Measurements from ENCODE around the gene SHH. TPM values are rescaled to one million over a fixed set of nuclear protein-coding genes. Genes with fewer than 3 reads are reported as not detected.
"Not testable (repeated sequence)": the region's sequence is repeated elsewhere in the genome, so short reads cannot be mapped to it uniquely, and the experiment has no call there.

Gene SHH
- total RNA-seq, 4 donors from 2014 or later: not detected

- DNase-seq: no peak
- no peaks in the 10 kb centered on the region for H3K4me1 ChIP-seq
- peaks cover 0 to 67% (median 0%) of the 10 kb centered on the region in 4 donors for H3K27me3 ChIP-seq
- 73 to 78% methylated on average over 7 to 8 of the region's 8 CpGs for WGBS, 2 donors
- TF ChIP-seq POLR2A (IDR thresholded peaks at IDR 0.05): no peak
- no peak for TF ChIP-seq CTCF (IDR thresholded peaks at IDR 0.05)
- H3K36me3 ChIP-seq: no peaks in the 10 kb centered on the region
- H3K27ac ChIP-seq: no peak overlapping the region
- no peak overlapping the region for H3K4me3 ChIP-seq
- no peaks in the 10 kb centered on the region for H3K9me3 ChIP-seq
- intact Hi-C loops (cut with DNase I): no loop called here
Measured at GRCh38 chr7:155840909-155841308, 28.6 kb upstream of the SHH start.

GRCh38 chr7:155840262-155840885 lies 28.1 kb upstream of the SHH start:
- Histone ChIP-seq H3K4me3 (no peak overlapping the region), H3K27ac (no peak overlapping the region), H3K9me3 (no peaks in the 10 kb centered on the region), H3K4me1 (no peaks in the 10 kb centered on the region), H3K36me3 (no peaks in the 10 kb centered on the region), H3K27me3 (peaks cover 0 to 67% (median 0%) of the 10 kb centered on the region in 4 donors)
- WGBS, 2 donors: 74 to 77% methylated on average over 14 to 19 of the region's 21 CpGs
- TF ChIP-seq POLR2A (IDR thresholded peaks at IDR 0.05) (no peak), CTCF (IDR thresholded peaks at IDR 0.05) (no peak)
- DNase-seq: no peak
- intact Hi-C loops (cut with DNase I): no loop called here

DNA sequence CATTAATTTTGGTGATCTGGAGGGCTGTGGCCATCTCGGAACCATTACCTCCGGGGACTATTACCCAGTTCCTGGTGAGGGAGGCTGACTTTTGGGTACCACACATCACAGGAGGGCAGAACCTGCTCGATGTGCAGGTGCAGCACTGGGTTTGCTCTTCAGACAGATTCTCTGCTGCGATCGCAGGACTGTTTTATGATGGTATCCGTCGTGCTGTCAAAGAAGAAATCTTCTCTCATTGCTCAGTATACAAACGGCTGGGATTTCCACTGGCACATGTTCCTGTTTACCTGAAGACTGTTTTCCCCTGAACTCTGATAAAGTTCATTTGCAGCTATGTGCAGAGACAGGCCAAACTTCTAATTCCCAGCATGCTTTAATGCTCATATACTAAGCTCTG lies 27.2 kb upstream of the SHH start:
- Histone ChIP-seq H3K36me3 (no peaks in the 10 kb centered on the region), H3K4me3 (no peak overlapping the region), H3K27ac (no peak overlapping the region), H3K4me1 (no peaks in the 10 kb centered on the region), H3K27me3 (peaks cover 0 to 59% (median 0%) of the 10 kb centered on the region in 4 donors), H3K9me3 (no peaks in the 10 kb centered on the region)
- DNase-seq: no peak
- WGBS, 2 donors: 56 to 76% methylated on average over 4 to 8 of the region's 8 CpGs
- intact Hi-C loops (cut with DNase I): no loop called here
- TF ChIP-seq POLR2A (IDR thresholded peaks at IDR 0.05) (no peak), CTCF (IDR thresholded peaks at IDR 0.05) (no peak)

- H3K9me3 ChIP-seq; intact Hi-C loops (cut with DNase I); H3K36me3 ChIP-seq; H3K27ac ChIP-seq; H3K4me3 ChIP-seq; DNase-seq; H3K4me1 ChIP-seq: not testable (repeated sequence)
- WGBS, 2 donors: 90% methylated on average over 10 to 12 of the region's 12 CpGs
- peaks cover 0 to 48% (median 0%) of the 10 kb centered on the region in 4 donors for H3K27me3 ChIP-seq
Measured at GRCh38 chr7:155838312-155838711, 26.0 kb upstream of the SHH start.

DNA sequence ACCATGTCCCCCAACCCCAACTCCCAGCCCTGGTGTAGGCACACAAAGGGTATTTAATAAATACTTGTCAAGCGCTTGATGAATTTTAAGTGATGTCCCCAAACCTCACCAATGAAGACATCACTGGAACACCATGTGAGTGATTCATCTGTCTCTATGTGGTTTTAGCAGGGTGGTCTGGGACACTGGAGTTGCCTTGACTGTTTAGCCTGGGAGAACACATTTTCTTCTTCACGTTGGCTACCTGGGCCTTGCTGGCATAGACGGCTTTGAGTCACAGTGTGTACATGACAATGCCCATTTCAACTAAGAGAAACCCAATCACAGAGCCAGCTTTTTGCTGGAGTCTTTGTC lies 24.8 kb upstream of the SHH start:
- WGBS, 2 donors: 74 to 88% methylated on average over 3 of the region's 3 CpGs
- intact Hi-C loops (cut with DNase I): no loop called here

More for the DNA sequence above, 24.8 kb upstream of the SHH start:
- DNase-seq: no peak
- peaks cover 0 to 47% (median 0%) of the 10 kb centered on the region in 4 donors for H3K27me3 ChIP-seq
- no peaks in the 10 kb centered on the region for H3K4me1 ChIP-seq
- no peak overlapping the region for H3K4me3 ChIP-seq
- H3K9me3 ChIP-seq: no peaks in the 10 kb centered on the region
- H3K36me3 ChIP-seq: no peaks in the 10 kb centered on the region
- H3K27ac ChIP-seq: no peak overlapping the region
- no peak for TF ChIP-seq CTCF (IDR thresholded peaks at IDR 0.05)
- no peak for TF ChIP-seq POLR2A (IDR thresholded peaks at IDR 0.05)
